ENCODE results near the gene TNFSF11.

The TNFSF11 gene

DNA sequence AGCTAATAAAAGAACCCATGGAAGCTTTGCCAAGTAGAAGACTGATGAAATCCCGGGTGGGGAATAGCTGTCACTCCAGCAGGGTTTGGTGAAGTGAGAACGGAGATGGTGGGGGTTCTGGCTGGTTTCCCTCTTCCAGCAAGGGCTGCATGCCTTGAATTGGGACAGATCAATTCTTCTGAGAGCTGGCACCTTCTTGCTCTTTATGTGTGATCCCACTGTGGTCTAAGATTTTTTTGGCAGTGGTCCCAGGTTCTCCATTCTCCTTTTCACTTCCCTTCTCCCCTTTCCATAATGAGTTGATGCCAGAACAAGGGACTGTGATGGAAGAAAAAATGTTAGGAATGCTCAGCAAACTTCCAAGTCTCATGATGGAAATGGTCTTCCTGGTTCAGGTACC lies 50.0 kb downstream of the TNFSF11 start:
- H3K4me3 ChIP-seq (ENCODE audit: low read length) = no peak overlapping the region
- no peaks in the 10 kb centered on the region for H3K4me1 ChIP-seq (ENCODE audit: low read length)
- H2AFZ ChIP-seq (ENCODE audit: low read depth, low read length) = no peak overlapping the region
- H4K20me1 ChIP-seq (ENCODE audit: insufficient read depth, low read length) = no peaks in the 10 kb centered on the region
- no peak overlapping the region for H3K27ac ChIP-seq (ENCODE audit: low read length)
- H3K4me2 ChIP-seq (ENCODE audit: low read length) = no peak overlapping the region
- no peaks in the 10 kb centered on the region for H3K36me3 ChIP-seq (replicated peaks; ENCODE audit: low read depth, low read length)
- no peaks in the 10 kb centered on the region for H3K79me2 ChIP-seq (ENCODE audit: low read length)
- no peak for TF ChIP-seq EZH2phosphoT487 (IDR thresholded peaks at IDR 0.05; ENCODE audit: low read depth)
- TF ChIP-seq, protein P1, sequence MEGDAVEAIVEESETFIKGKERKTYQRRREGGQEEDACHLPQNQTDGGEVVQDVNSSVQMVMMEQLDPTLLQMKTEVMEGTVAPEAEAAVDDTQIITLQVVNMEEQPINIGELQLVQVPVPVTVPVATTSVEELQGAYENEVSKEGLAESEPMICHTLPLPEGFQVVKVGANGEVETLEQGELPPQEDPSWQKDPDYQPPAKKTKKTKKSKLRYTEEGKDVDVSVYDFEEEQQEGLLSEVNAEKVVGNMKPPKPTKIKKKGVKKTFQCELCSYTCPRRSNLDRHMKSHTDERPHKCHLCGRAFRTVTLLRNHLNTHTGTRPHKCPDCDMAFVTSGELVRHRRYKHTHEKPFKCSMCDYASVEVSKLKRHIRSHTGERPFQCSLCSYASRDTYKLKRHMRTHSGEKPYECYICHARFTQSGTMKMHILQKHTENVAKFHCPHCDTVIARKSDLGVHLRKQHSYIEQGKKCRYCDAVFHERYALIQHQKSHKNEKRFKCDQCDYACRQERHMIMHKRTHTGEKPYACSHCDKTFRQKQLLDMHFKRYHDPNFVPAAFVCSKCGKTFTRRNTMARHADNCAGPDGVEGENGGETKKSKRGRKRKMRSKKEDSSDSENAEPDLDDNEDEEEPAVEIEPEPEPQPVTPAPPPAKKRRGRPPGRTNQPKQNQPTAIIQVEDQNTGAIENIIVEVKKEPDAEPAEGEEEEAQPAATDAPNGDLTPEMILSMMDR (IDR thresholded peaks at IDR 0.05; ENCODE audit: low read depth, low read length) = no peak
- no peak overlapping the region for H3K9ac ChIP-seq (ENCODE audit: low read length)
- no peaks in the 10 kb centered on the region for H3K9me3 ChIP-seq (ENCODE audit: insufficient read depth, low read length)
- peaks cover 12% of the 10 kb centered on the region; the same call in 1 of the 2 replicates for H3K27me3 ChIP-seq (ENCODE audit: low read depth, low read length)

DNA sequence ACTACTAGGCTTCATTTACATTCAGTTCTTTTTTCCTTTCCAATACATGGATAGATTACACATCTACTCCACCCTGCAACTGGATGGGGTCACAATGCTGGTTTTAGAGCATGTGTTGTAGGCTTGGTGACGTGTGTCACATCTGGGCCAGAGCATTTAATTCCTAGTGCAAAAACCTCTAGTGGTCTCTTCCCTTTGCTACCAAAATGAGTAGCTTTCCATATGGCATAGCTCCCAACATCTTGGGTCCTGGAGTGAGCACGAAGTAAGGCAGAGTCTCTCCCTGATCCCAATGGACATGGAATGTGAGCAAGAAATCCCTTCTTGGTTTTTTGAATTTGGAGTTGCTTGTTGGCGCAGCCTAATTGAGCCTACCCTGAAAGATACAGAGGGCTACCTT lies 51.7 kb downstream of the TNFSF11 start:
- Histone ChIP-seq H3K36me3 (replicated peaks; ENCODE audit: low read depth, low read length) (no peaks in the 10 kb centered on the region), H4K20me1 (ENCODE audit: insufficient read depth, low read length) (no peaks in the 10 kb centered on the region), H3K9ac (ENCODE audit: low read length) (no peak overlapping the region), H3K79me2 (ENCODE audit: low read length) (no peaks in the 10 kb centered on the region), H3K4me1 (ENCODE audit: low read length) (no peaks in the 10 kb centered on the region), H3K27ac (ENCODE audit: low read length) (no peak overlapping the region), H3K4me3 (ENCODE audit: low read length) (no peak overlapping the region), H3K9me3 (ENCODE audit: insufficient read depth, low read length) (no peaks in the 10 kb centered on the region), H3K4me2 (ENCODE audit: low read length) (no peak overlapping the region), H3K27me3 (ENCODE audit: low read depth, low read length) (peaks cover 14% of the 10 kb centered on the region; the same call in 1 of the 2 replicates), H2AFZ (ENCODE audit: low read depth, low read length) (no peak overlapping the region)
- no peak for TF ChIP-seq EZH2phosphoT487 (IDR thresholded peaks at IDR 0.05; ENCODE audit: low read depth)
- TF ChIP-seq, protein P1 (IDR thresholded peaks at IDR 0.05; ENCODE audit: low read depth, low read length) = no peak

DNA sequence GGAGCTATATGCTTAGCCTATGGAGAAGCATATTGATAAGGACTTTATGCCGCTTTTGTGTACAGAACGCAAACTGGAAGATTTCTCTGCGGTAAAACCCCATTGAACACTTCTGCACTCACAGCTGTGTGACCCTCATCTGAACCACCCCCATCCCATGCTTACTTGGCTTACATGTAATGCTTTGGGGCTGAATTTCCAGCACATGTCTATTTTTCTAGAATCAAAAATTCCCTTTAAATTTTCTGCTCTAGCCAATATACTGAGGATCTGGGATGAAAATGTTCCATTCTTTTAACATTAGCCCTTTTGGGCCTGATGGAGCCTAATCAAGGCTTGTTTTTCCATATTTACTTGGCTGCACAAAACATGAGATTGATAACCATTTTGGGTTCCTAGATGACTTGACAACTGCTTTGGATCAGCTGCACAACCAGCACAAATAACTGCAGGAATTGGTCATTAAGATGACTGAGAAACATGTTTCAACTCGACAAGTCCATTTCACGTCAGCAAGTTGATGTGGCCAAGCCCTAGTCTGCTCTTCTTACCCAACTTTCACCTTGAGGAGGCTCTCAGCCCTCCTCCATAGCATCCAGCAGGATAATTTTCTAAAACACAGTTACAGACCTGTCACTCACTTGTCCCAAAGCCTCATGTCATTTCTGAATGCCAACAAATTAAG lies 52.4 kb downstream of the TNFSF11 start:
- H4K20me1 ChIP-seq (ENCODE audit: insufficient read depth, low read length) = no peaks in the 10 kb centered on the region
- no peak for TF ChIP-seq EZH2phosphoT487 (IDR thresholded peaks at IDR 0.05; ENCODE audit: low read depth)
- TF ChIP-seq, protein P1 (IDR thresholded peaks at IDR 0.05; ENCODE audit: low read depth, low read length) = no peak
- H3K36me3 ChIP-seq (replicated peaks; ENCODE audit: low read depth, low read length) = no peaks in the 10 kb centered on the region
- H2AFZ ChIP-seq (ENCODE audit: low read depth, low read length) = no peak overlapping the region
- H3K4me2 ChIP-seq (ENCODE audit: low read length) = no peak overlapping the region
- no peak overlapping the region for H3K27ac ChIP-seq (ENCODE audit: low read length)
- no peaks in the 10 kb centered on the region for H3K9me3 ChIP-seq (ENCODE audit: insufficient read depth, low read length)
- peaks cover 14% of the 10 kb centered on the region; the same call in 1 of the 2 replicates for H3K27me3 ChIP-seq (ENCODE audit: low read depth, low read length)
- H3K9ac ChIP-seq (ENCODE audit: low read length) = no peak overlapping the region
- no peaks in the 10 kb centered on the region for H3K4me1 ChIP-seq (ENCODE audit: low read length)
- H3K79me2 ChIP-seq (ENCODE audit: low read length) = no peaks in the 10 kb centered on the region
- no peak overlapping the region for H3K4me3 ChIP-seq (ENCODE audit: low read length)

DNA sequence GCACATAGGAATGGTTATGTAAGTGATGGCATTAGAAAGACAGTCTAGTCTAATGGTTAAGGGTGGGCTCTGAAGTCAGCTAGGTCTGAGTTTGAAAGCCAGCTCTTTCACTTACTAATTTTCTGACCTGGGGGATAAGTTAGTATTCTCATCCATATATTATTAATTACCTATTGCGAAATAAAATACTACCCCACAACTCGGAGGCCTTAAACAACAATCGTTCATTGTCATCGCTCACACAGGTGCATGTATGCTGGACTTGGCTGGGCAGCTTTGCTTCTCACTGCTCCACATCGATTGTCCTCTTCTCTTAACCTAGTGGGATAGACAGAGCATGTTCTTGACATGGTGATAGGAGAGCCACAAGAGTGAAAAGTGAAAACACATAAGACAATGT lies 54.7 kb downstream of the TNFSF11 start:
- Histone ChIP-seq H3K79me2 (ENCODE audit: low read length) (no peaks in the 10 kb centered on the region), H3K27ac (ENCODE audit: low read length) (no peak overlapping the region), H3K9ac (ENCODE audit: low read length) (no peak overlapping the region), H3K27me3 (ENCODE audit: low read depth, low read length) (peaks cover 7% of the 10 kb centered on the region; the same call in 1 of the 2 replicates), H4K20me1 (ENCODE audit: insufficient read depth, low read length) (no peaks in the 10 kb centered on the region), H2AFZ (ENCODE audit: low read depth, low read length) (no peak overlapping the region), H3K4me3 (ENCODE audit: low read length) (no peak overlapping the region), H3K4me1 (ENCODE audit: low read length) (no peaks in the 10 kb centered on the region), H3K36me3 (replicated peaks; ENCODE audit: low read depth, low read length) (no peaks in the 10 kb centered on the region), H3K4me2 (ENCODE audit: low read length) (no peak overlapping the region), H3K9me3 (ENCODE audit: insufficient read depth, low read length) (no peaks in the 10 kb centered on the region)
- TF ChIP-seq, protein P1 (IDR thresholded peaks at IDR 0.05; ENCODE audit: low read depth, low read length) = no peak
- no peak for TF ChIP-seq EZH2phosphoT487 (IDR thresholded peaks at IDR 0.05; ENCODE audit: low read depth)
